Activated CD4-positive, CD25-positive, alpha-beta regulatory T cell treated with anti-CD3 and anti-CD28 coated beads, Interleukin-2, amount 50 U/mL, for 24 hours (primary cell): Measurements from ENCODE around the gene HTR1E.
"Not testable (repeated sequence)": the region's sequence is repeated elsewhere in the genome, so short reads cannot be mapped to it uniquely, and the experiment has no call there.

Source experiments
- ATAC-seq, 2 donors: fragments of 150-1000 bp; cut with Tn5 transposase; one replicate each; pipeline ENCODE4 v1.10.0; 2021; ENCODE audit warnings: mild to moderate bottlenecking in 1 of 2, moderate library complexity in 1 of 2

Gene HTR1E

GRCh38 chr6:87001494-87001893 lies 64.2 kb downstream of the HTR1E start:
- no peak for ATAC-seq

GRCh38 chr6:87002391-87002790 lies 65.1 kb downstream of the HTR1E start:
- ATAC-seq, result not testable (repeated sequence)

GRCh38 chr6:87006541-87006940 lies 69.2 kb downstream of the HTR1E start:
- not testable (repeated sequence) for ATAC-seq

- not testable (repeated sequence) for ATAC-seq
These were observed 72.3 kb downstream of the HTR1E start for GRCh38 chr6:87009581-87009980.

GRCh38 chr6:87012035-87012434 lies 74.7 kb downstream of the HTR1E start:
- ATAC-seq, result no peak

- ATAC-seq, result no peak
These were observed 75.4 kb downstream of the HTR1E start for GRCh38 chr6:87012743-87013142.

GRCh38 chr6:87016772-87017171 lies 79.4 kb downstream of the HTR1E start:
- ATAC-seq, result no peak

- ATAC-seq, result no peak
These were observed 89.7 kb downstream of the HTR1E start for GRCh38 chr6:87027021-87027420.

GRCh38 chr6:87029711-87030314 lies 92.5 kb downstream of the HTR1E start:
- no peak for ATAC-seq

GRCh38 chr6:87040729-87041128 lies 103.4 kb downstream of the HTR1E start:
- ATAC-seq, result no peak

GRCh38 chr6:87045521-87046075 lies 108.3 kb downstream of the HTR1E start:
- no peak for ATAC-seq

- ATAC-seq, result no peak
These were observed 112.5 kb downstream of the HTR1E start for GRCh38 chr6:87049779-87050178.

GRCh38 chr6:87053312-87053711 lies 116.0 kb downstream of the HTR1E start:
- no peak for ATAC-seq

- no peak for ATAC-seq
These were observed 117.0 kb downstream of the HTR1E start for GRCh38 chr6:87054143-87054833.

- no peak for ATAC-seq
These were observed 122.6 kb downstream of the HTR1E start for GRCh38 chr6:87059943-87060342.

GRCh38 chr6:87065117-87065516 lies 127.8 kb downstream of the HTR1E start:
- ATAC-seq, result no peak
